Stomach (tissue), 9 donors: Measurements from ENCODE around the gene GNA14. TPM values are rescaled to one million over a fixed set of nuclear protein-coding genes. Genes with fewer than 3 reads are reported as not detected.

Experiments used
- DNase-seq, 2 donors: peaks; one replicate each; pipeline versions ENCODE4 v3.0.0 to v3.0.0-alpha.2; 2013 to 2019
- H3K27ac ChIP-seq, 5 donors: fragments of 200-600 bp in 4 of 5; sonication (generic) in 4 of 5; one replicate each; pipeline ENCODE4 v1.5.1; 2013 to 2019; ENCODE audit warnings: mild to moderate bottlenecking in 1 of 5, moderate library complexity in 1 of 5
- H3K27me3 ChIP-seq, 3 donors: fragments of 200-600 bp; sonication (generic); one replicate each; pipeline ENCODE4 v1.5.1; 2017 to 2019; ENCODE audit warnings: mixed run types in 1 of 3
- H3K36me3 ChIP-seq, 4 donors: fragments of 200-600 bp; sonication (generic); 1 replicate in 3 of 4; 2 replicates in 1 of 4; pipeline ENCODE4 v1.5.1; 2016 to 2019
- H3K4me1 ChIP-seq, 4 donors: fragments of 200-600 bp; sonication (generic); one replicate each; pipeline ENCODE4 v1.5.1; 2016 to 2019
- H3K4me3 ChIP-seq, 4 donors: fragments of 200-600 bp; sonication (generic) in 3 of 4; one replicate each; pipeline ENCODE4 v1.5.1; 2016 to 2019; ENCODE audit warnings: mild to moderate bottlenecking in 1 of 4
- H3K9me3 ChIP-seq, 4 donors: fragments of 200-600 bp; sonication (generic); one replicate each; pipeline ENCODE4 v1.5.1; 2016 to 2019
- CTCF ChIP-seq, 7 experiments: fragments of 450-650 bp in 4 of 7; fragments of 200-600 bp in 3 of 7; sonication (generic) in 3 of 7; IDR thresholded peaks; one replicate each; pipeline ENCODE4 v1.5.1; 2016 to 2019; ENCODE audit warnings: antibody characterized with exemption in 7 of 7, control low read depth in 2 of 7, mild to moderate bottlenecking in 1 of 7
- EP300 ChIP-seq: sonication (generic); formaldehyde crosslinking; IDR thresholded peaks from one replicate; pipeline ENCODE4 v1.6.1; 2017; ENCODE audit warnings: antibody characterized with exemption
- POLR2A ChIP-seq, 4 donors: fragments of 450-650 bp; IDR thresholded peaks; one replicate each; pipeline ENCODE4 v1.6.1; 2016; ENCODE audit warnings: antibody characterized with exemption in 4 of 4, control low read depth in 2 of 4, mild to moderate bottlenecking in 1 of 4, moderate library complexity in 1 of 4
- POLR2AphosphoS5 ChIP-seq, 3 donors: sonication (generic); formaldehyde crosslinking; IDR thresholded peaks; one replicate each; pipeline ENCODE4 v1.6.1; 2016; ENCODE audit warnings: antibody characterized with exemption in 3 of 3
- WGBS, 5 donors: extraction: QIAGEN DNeasy Blood & Tissue Kit in 3 of 5; methylation state at CpG; one replicate each; pipeline versions ENCODE4 v1.1.5 to v1.1.7; 2013 to 2018; 5-methylcytosine and 5-hydroxymethylcytosine counted together
- intact Hi-C: fragments of 100-400 bp; cut with DNase I; formaldehyde crosslinking; loops from one replicate; pipeline ENCODE4 v1.15.1; 2023; ENCODE audit warnings: low total_unique reads
- polyA plus RNA-seq, 3 donors: library from polyadenylated mRNA; stranded (reverse); fragments of 200-250 nt; gene quantifications; one replicate each; pipeline ENCODE4 v1.2.3, GENCODE V29; 2013
- total RNA-seq, 5 donors: library from RNA; depleted of rRNA; stranded (reverse); fragments of >200 nt; gene quantifications; one replicate each; pipeline versions ENCODE4 v1.1.0 to v1.2.3, GENCODE V29; 2014 to 2016
- donor health status: healthy with polysubstance abuse.
- donor health status: Bipolar disorder and iron deficiency.
- donor health status: healthy.

Gene GNA14
- total and polyA plus RNA-seq, 8 donors, result 0.46 to 12.5 (median 1.3) TPM; not detected in 1

GRCh38 chr9:77575785-77576184 lies 72.3 kb downstream of the GNA14 start:
- intact Hi-C loops, result no loop called here
- TF ChIP-seq EP300 (no peak), POLR2A (IDR thresholded peaks at IDR 0.05) (no peak), CTCF (IDR thresholded peaks at IDR 0.05) (no peak), POLR2AphosphoS5 (IDR thresholded peaks at IDR 0.05) (no peak)
- peak in 1 of 2 donors; percentile 64 for DNase-seq
- WGBS, 5 donors, result 54 to 64% (median 58%) methylated on average over 2 of the region's 2 CpGs
- H3K4me3 ChIP-seq, result no peak overlapping the region
- H3K4me1 ChIP-seq, result no peaks in the 10 kb centered on the region
- no peak overlapping the region for H3K27ac ChIP-seq
- no peaks in the 10 kb centered on the region for H3K9me3 ChIP-seq
- H3K36me3 ChIP-seq, result no peaks in the 10 kb centered on the region
- no peaks in the 10 kb centered on the region for H3K27me3 ChIP-seq

DNA sequence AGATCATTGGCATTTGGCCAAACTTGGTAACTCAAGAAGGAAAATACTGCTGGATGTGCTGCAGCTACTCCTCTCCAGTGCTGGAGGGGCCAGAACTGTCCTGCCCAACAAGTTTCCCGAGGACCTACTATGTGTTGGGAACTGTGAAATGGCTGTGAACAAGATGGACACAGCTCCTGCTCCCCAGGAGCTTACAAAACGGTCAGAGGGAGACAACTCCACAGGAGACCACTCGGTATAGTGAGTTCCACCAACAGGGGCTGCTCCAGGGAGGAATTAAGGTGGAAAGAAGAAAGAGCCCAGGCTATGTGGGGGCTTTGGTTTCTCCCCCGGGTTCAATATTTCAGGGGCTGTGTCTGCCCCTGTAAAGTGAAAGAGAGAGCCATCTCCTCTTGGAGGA lies 78.8 kb downstream of the GNA14 start:
- Histone ChIP-seq H3K27ac (no peak overlapping the region), H3K4me1 (no peaks in the 10 kb centered on the region), H3K9me3 (no peaks in the 10 kb centered on the region), H3K4me3 (no peak overlapping the region), H3K36me3 (no peaks in the 10 kb centered on the region), H3K27me3 (no peaks in the 10 kb centered on the region)
- WGBS, 5 donors, result 57 to 82% (median 62%) methylated on average over 3 to 4 of the region's 4 CpGs
- TF ChIP-seq POLR2A (IDR thresholded peaks at IDR 0.05), result no peak
- TF ChIP-seq CTCF (IDR thresholded peaks at IDR 0.05), result no peak
- TF ChIP-seq EP300, result no peak
- TF ChIP-seq POLR2AphosphoS5 (IDR thresholded peaks at IDR 0.05), result no peak
- peak in 1 of 2 donors; percentile 24 for DNase-seq
- intact Hi-C loops, result no loop called here

GRCh38 chr9:77563174-77563573 lies 84.9 kb downstream of the GNA14 start:
- TF ChIP-seq POLR2AphosphoS5 (IDR thresholded peaks at IDR 0.05) (no peak), CTCF (IDR thresholded peaks at IDR 0.05) (no peak), POLR2A (IDR thresholded peaks at IDR 0.05) (no peak), EP300 (no peak)
- Histone ChIP-seq H3K9me3 (no peaks in the 10 kb centered on the region), H3K4me1 (no peaks in the 10 kb centered on the region), H3K27me3 (no peaks in the 10 kb centered on the region), H3K36me3 (no peaks in the 10 kb centered on the region), H3K4me3 (no peak overlapping the region), H3K27ac (no peak overlapping the region)
- WGBS, 5 donors, result 18 to 40% (median 36%) methylated on average over 1 of the region's 1 CpG
- DNase-seq, result peak in 1 of 2 donors; percentile 27
- intact Hi-C loops, result no loop called here

GRCh38 chr9:77562019-77562748 lies 85.9 kb downstream of the GNA14 start:
- Histone ChIP-seq H3K4me3 (no peak overlapping the region), H3K27ac (no peak overlapping the region), H3K9me3 (no peaks in the 10 kb centered on the region), H3K4me1 (no peaks in the 10 kb centered on the region), H3K27me3 (no peaks in the 10 kb centered on the region), H3K36me3 (no peaks in the 10 kb centered on the region)
- no peak for DNase-seq
- intact Hi-C loops, result no loop called here
- WGBS, 5 donors, result 73 to 83% (median 79%) methylated on average over 6 of the region's 6 CpGs
- TF ChIP-seq POLR2AphosphoS5 (IDR thresholded peaks at IDR 0.05), result no peak
- no peak for TF ChIP-seq POLR2A (IDR thresholded peaks at IDR 0.05)
- no peak for TF ChIP-seq CTCF (IDR thresholded peaks at IDR 0.05)
- no peak for TF ChIP-seq EP300
